ENCODE measurements around the gene LRRC51. TPM values are rescaled to one million over a fixed set of nuclear protein-coding genes. Genes with fewer than 3 reads are reported as not detected.
A peak's percentile ranks its signal among the peaks of the same experiment; 100 is the strongest.

The LRRC51 gene
- total RNA-seq, 1 donor from 2014 or later = 12.9 TPM

GRCh38 chr11:72100009-72100408 is 19.4 kb downstream of the LRRC51 start:
- Histone ChIP-seq H3K9me3 (no peaks in the 10 kb centered on the region), H3K36me3 (peaks cover 27 to 32% of the 10 kb centered on the region in 2 donors), H3K4me3 (no peak overlapping the region), H3K4me1 (peaks cover 10 to 18% of the 10 kb centered on the region in 2 donors), H3K27ac (peak overlapping the region in 1 of 2 donors; percentile 5), H3K27me3 (no peaks in the 10 kb centered on the region)
- intact Hi-C loops (cut with DNase I) = loop anchor here (5.0 kb wide), 1 partner anchor 137 kb away; no protein-coding TSS in a partner anchor
- DNase-seq (ENCODE audit: low spot score in 2 of 2) = no peak
- no peak for TF ChIP-seq CTCF (IDR thresholded peaks at IDR 0.05)

DNA sequence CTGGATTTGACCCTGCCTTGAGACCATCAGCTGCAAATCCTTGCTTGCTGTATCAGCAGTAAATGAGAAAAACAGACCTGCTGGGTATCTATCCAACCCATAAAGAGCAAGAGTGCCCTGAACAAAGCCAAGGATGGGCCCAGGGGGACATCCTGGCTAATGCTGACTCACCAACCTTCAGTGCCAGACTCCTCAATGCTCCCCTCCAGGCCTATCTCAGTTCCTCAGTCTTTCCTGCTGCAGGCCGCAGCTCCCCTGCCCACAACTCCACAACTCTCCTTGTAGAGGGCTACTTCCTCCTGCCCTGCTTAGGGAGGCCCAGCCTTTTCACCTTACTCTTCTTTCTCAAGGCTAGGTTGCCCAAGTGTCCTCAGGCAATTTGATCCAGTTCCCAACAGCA is 19.8 kb downstream of the LRRC51 start:
- intact Hi-C loops (cut with DNase I) = loop anchor here (5.0 kb wide), 1 partner anchor 137 kb away; no protein-coding TSS in a partner anchor
- peaks cover 10 to 18% of the 10 kb centered on the region in 2 donors for H3K4me1 ChIP-seq

DNA sequence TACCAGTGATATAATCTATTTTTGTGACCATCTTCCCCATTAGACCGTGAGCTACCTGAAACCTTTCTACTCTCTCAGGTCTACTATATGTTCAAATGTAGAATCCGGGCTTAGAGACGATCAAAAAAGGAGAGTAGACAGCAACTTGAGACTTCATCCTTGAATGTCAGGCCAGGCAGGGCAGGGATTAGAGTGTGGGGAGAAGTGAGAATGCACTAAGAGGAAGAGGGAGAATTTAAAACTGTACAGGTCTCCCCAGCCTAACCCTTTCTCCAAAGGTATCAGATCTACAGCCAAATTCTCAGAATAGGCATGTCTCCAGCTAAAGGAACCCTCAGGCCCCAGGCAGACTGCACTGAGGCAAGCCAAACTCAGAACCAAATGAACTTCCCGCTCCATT is 21.5 kb downstream of the LRRC51 start:
- no peak for TF ChIP-seq CTCF (IDR thresholded peaks at IDR 0.05)
- Histone ChIP-seq H3K9me3 (no peaks in the 10 kb centered on the region), H3K4me3 (peak overlapping the region; percentile 78 to 80), H3K4me1 (peaks cover 10 to 18% of the 10 kb centered on the region in 2 donors), H3K36me3 (peaks cover 19 to 23% of the 10 kb centered on the region in 2 donors), H3K27ac (peak overlapping the region; percentile 86 to 94), H3K27me3 (no peaks in the 10 kb centered on the region)
- intact Hi-C loops (cut with DNase I) = loop anchor here (2.0 to 5.0 kb wide), 3 partner anchors 61 to 135 kb away; no protein-coding TSS in a partner anchor
- DNase-seq (ENCODE audit: low spot score in 2 of 2) = no peak

More for the DNA sequence above, 19.8 kb downstream of the LRRC51 start:
- Histone ChIP-seq H3K27ac (peak overlapping the region in 1 of 2 donors; percentile 5), H3K9me3 (no peaks in the 10 kb centered on the region), H3K27me3 (no peaks in the 10 kb centered on the region), H3K36me3 (peaks cover 27 to 28% of the 10 kb centered on the region in 2 donors), H3K4me3 (no peak overlapping the region)
- no peak for DNase-seq (ENCODE audit: low spot score in 2 of 2)
- no peak for TF ChIP-seq CTCF (IDR thresholded peaks at IDR 0.05)

- peaks cover 10 to 18% of the 10 kb centered on the region in 2 donors for H3K4me1 ChIP-seq
These were observed 21.9 kb downstream of the LRRC51 start for GRCh38 chr11:72102631-72102945.

GRCh38 chr11:72102946-72103753 is 22.5 kb downstream of the LRRC51 start, which contains the start of gene LAMTOR1:
LAMTOR1 (minus strand) TSS chr11:72103297; CDS start chr11:72103224, 73 bp downstream.
- H3K27ac ChIP-seq = peak within 1 kb of the TSS; percentile 86 to 94
- TF ChIP-seq CTCF (IDR thresholded peaks at IDR 0.05) = peak; percentile 31 to 67 (median 58)
- peak; percentile 97 to 100 for DNase-seq (ENCODE audit: low spot score in 2 of 2)
- no peaks in the 10 kb centered on the region for H3K9me3 ChIP-seq
- peaks cover 10 to 18% of the 10 kb centered on the region in 2 donors for H3K4me1 ChIP-seq
- intact Hi-C loops (cut with DNase I) = loop anchor here (1.0 to 5.0 kb wide), 5 partner anchors 9 to 134 kb away; partner anchors contain the start of genes ANAPC15, LRRC51 and NUMA1
- H3K27me3 ChIP-seq = no peaks in the 10 kb centered on the region
- peak within 1 kb of the TSS; percentile 78 to 80 for H3K4me3 ChIP-seq
- peaks cover 10 to 13% of the 10 kb centered on the region in 2 donors for H3K36me3 ChIP-seq

More at GRCh38 chr11:72102631-72102945, 21.9 kb downstream of the LRRC51 start:
- intact Hi-C loops (cut with DNase I) = loop anchor here (2.0 to 5.0 kb wide), 3 partner anchors 62 to 135 kb away; no protein-coding TSS in a partner anchor
- peak overlapping the region; percentile 86 to 94 for H3K27ac ChIP-seq
- TF ChIP-seq CTCF (IDR thresholded peaks at IDR 0.05) = no peak
- H3K4me3 ChIP-seq = peak overlapping the region; percentile 78 to 80
- H3K27me3 ChIP-seq = no peaks in the 10 kb centered on the region
- no peak for DNase-seq (ENCODE audit: low spot score in 2 of 2)
- H3K9me3 ChIP-seq = no peaks in the 10 kb centered on the region
- H3K36me3 ChIP-seq = peaks cover 15 to 19% of the 10 kb centered on the region in 2 donors
